ENCODE measurements around the gene BTBD19.
"Not testable (repeated sequence)": the region's sequence is repeated elsewhere in the genome, so short reads cannot be mapped to it uniquely, and the experiment has no call there.

The BTBD19 gene

GRCh38 chr1:44808063-44808937 is at the start of gene BTBD19:
BTBD19 (plus strand) TSS chr1:44808523; CDS start chr1:44808821, 298 bp downstream.
- peak in 3 of 4 experiments; percentile 48 to 66 (median 53) for DNase-seq

GRCh38 chr1:44759077-44759476 is 49.2 kb upstream of the BTBD19 start:
- DNase-seq, result no peak

- DNase-seq, result no peak
These were observed 47.4 kb upstream of the BTBD19 start for GRCh38 chr1:44760876-44761275.

GRCh38 chr1:44766421-44766820 is 41.9 kb upstream of the BTBD19 start:
- DNase-seq, result not testable (repeated sequence)

GRCh38 chr1:44775078-44775929 is 33.0 kb upstream of the BTBD19 start, which contains the start of gene RPS8:
RPS8 (plus strand) TSS chr1:44775540; CDS start chr1:44775597, 57 bp downstream.
- peak; percentile 72 to 86 (median 80) for DNase-seq

- peak in 1 of 4 experiments; percentile 32 for DNase-seq
These were observed 32.2 kb upstream of the BTBD19 start for GRCh38 chr1:44775930-44776729.

- DNase-seq, result no peak
These were observed 31.6 kb upstream of the BTBD19 start for GRCh38 chr1:44776730-44777068.

- no peak for DNase-seq
These were observed 30.8 kb upstream of the BTBD19 start for GRCh38 chr1:44777547-44777946.

- no peak for DNase-seq
These were observed 30.2 kb upstream of the BTBD19 start for GRCh38 chr1:44777969-44778635.

- no peak for DNase-seq
These were observed 29.4 kb upstream of the BTBD19 start for GRCh38 chr1:44778705-44779576.

GRCh38 chr1:44780583-44781121 is 27.7 kb upstream of the BTBD19 start:
- DNase-seq, result no peak

GRCh38 chr1:44783697-44784093 is 24.6 kb upstream of the BTBD19 start:
- no peak for DNase-seq

- DNase-seq, result peak in 1 of 4 experiments; percentile 33
These were observed 24.0 kb upstream of the BTBD19 start for GRCh38 chr1:44784094-44785028.

GRCh38 chr1:44785029-44785380 is 23.3 kb upstream of the BTBD19 start:
- DNase-seq, result no peak

GRCh38 chr1:44785501-44786137 is 22.7 kb upstream of the BTBD19 start:
- DNase-seq, result no peak

- peak; percentile 54 to 73 (median 61) for DNase-seq
These were observed 22.0 kb upstream of the BTBD19 start for GRCh38 chr1:44786138-44786840.

GRCh38 chr1:44786841-44787426 is 21.4 kb upstream of the BTBD19 start:
- no peak for DNase-seq

- DNase-seq, result no peak
These were observed 20.8 kb upstream of the BTBD19 start for GRCh38 chr1:44787506-44787905.

Measured in activated naive CD4-positive, alpha-beta T cell (primary cell).